NB4 (cell line): ENCODE results near the gene RAB40C.
"Not testable (repeated sequence)": the region's sequence is repeated elsewhere in the genome, so short reads cannot be mapped to it uniquely, and the experiment has no call there.

Source experiments
- DNase-seq: peaks from one replicate; pipeline ENCODE4 v3.0.0; 2010; ENCODE audit warnings: low read depth
- H3K4me3 ChIP-seq: one replicate; pipeline ENCODE4 v1.5.1; 2011; ENCODE audit warnings: mild to moderate bottlenecking, low read depth, low read length, moderate library complexity
- MYC ChIP-seq: IDR thresholded peaks from 2 replicates; pipeline ENCODE4 v1.6.1; 2011; ENCODE audit warnings: low read depth, low read length
- POLR2A ChIP-seq: IDR thresholded peaks from 2 replicates; pipeline ENCODE4 v1.6.1; 2011; ENCODE audit warnings: mild to moderate bottlenecking; ENCODE audit not compliant: insufficient read length; ENCODE audit errors: extremely low read depth
- TF ChIP-seq, protein P1 (sequence below): IDR thresholded peaks from 2 replicates; pipeline ENCODE4 v1.6.1; 2011; ENCODE audit warnings: low read depth, low read length
- TF ChIP-seq, protein P2 (sequence below): IDR thresholded peaks from one replicate; pipeline ENCODE4 v1.5.1; 2012; ENCODE audit warnings: low read depth, low read length

Gene RAB40C

DNA sequence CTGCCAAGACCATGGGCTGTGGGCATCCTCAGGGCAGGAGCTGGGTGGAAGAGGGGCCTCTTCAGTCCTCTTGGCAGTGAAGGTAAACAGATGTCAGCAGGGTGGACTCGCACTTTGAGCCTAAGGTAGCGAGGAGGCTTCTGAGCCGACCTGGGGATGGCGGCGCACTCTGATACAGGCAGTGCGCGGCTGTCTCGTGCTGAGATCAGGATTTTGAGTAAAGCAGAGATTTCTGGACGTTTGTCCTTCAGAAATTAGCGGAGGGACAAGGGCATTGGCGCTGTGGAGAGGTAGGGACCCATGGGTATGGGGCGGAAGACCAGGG, 6.8 kb downstream of the RAB40C start:
- TF ChIP-seq, protein P1, sequence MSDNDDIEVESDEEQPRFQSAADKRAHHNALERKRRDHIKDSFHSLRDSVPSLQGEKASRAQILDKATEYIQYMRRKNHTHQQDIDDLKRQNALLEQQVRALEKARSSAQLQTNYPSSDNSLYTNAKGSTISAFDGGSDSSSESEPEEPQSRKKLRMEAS, result no peak
- TF ChIP-seq MYC, result no peak
- no peak for TF ChIP-seq POLR2A
- TF ChIP-seq, protein P2, sequence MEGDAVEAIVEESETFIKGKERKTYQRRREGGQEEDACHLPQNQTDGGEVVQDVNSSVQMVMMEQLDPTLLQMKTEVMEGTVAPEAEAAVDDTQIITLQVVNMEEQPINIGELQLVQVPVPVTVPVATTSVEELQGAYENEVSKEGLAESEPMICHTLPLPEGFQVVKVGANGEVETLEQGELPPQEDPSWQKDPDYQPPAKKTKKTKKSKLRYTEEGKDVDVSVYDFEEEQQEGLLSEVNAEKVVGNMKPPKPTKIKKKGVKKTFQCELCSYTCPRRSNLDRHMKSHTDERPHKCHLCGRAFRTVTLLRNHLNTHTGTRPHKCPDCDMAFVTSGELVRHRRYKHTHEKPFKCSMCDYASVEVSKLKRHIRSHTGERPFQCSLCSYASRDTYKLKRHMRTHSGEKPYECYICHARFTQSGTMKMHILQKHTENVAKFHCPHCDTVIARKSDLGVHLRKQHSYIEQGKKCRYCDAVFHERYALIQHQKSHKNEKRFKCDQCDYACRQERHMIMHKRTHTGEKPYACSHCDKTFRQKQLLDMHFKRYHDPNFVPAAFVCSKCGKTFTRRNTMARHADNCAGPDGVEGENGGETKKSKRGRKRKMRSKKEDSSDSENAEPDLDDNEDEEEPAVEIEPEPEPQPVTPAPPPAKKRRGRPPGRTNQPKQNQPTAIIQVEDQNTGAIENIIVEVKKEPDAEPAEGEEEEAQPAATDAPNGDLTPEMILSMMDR, result no peak
- no peak for DNase-seq
- H3K4me3 ChIP-seq, result no peak overlapping the region

DNA sequence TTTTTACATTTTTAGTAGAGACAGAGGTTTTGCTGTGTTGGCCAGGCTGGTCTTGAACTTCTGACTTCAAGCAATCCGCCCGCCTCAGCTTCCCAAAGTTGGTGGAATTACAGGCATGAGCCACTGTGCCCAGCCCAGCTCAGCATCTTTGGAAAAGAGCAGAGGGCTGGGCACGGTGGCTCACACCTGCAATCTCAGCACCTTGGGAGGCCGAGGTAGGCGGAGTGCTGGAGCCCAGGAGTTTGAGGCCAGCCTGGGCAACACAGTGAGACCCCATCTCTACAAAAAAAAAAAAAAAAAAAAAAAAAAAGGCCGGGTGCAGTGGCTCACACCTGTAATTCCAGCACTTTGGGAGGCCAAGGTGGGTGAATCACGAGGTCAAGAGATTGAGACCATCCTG, 7.8 kb downstream of the RAB40C start:
- H3K4me3 ChIP-seq, DNase-seq: not testable (repeated sequence)

DNA sequence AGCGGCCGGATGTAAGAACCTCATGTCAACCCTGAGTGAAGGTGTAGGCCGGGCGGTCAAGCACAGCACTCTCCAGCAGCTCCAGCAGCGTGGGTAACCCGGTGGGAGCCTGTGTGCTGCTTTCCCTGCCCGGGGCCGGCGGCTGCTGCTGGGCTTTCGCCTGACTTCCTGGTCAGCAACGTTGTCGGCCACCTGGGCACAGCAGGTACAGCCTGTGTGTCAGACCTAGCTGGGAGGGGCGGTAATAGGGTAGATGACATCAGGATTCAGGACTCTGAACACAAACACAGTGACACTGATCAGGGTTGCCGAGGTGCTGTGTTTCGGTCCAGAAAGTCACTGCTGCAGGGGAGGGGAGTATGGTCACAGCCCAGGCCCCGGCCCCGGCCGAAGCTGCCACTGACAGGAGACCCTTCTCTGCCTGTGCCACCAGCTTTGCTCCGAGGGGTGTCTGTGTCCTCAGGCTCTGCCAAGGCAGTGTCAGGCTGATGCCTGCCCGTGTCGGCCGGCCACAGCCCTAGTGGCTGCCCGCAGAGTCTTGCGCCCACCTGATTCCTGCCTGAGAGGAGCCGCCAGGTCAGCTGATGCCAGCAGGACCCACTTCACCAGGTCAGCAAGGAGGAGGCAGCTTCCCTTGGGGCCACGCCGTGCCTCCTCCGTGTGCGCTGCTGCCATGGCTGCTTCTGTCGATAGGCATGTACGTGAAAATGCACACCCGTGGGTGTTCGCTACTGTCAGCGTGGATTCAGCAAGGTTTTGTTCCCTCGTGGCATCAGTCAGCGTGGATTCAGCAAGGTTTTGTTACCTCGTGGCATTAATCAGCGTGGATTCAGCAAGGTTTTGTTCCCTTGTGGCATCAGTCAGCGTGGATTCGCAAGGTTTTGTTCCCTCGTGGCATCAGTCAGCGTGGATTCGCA, 9.2 kb downstream of the RAB40C start:
- TF ChIP-seq POLR2A, result no peak
- TF ChIP-seq, protein P1, result no peak
- TF ChIP-seq MYC, result no peak
- TF ChIP-seq, protein P2, result no peak

DNA sequence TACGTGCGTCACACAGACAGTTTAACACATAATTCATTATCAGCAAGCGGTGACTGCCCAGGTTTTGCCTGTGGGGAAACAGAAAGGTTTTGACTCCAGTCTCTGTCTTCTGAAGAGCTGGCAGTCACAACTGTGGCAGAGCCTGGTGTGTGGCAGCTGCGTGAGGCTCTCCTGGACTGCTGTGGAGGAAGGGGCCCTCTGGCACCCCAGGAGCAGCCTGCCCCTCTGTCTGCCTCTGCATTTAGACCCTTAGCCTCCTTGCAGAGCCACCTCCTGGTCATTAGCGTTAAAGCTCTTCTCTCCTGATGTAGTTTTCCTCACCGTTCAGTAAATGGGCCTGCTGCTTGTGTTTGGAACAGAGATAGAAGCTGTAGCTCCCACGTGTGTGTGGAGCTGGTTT, 10.9 kb downstream of the RAB40C start:
- H3K4me3 ChIP-seq, result no peak overlapping the region
- no peak for TF ChIP-seq MYC
- TF ChIP-seq, protein P2, result peak; percentile 10
- DNase-seq, result peak; percentile 33

More for the DNA sequence above, 9.2 kb downstream of the RAB40C start:
- H3K4me3 ChIP-seq, result no peak overlapping the region
- no peak for DNase-seq

DNA sequence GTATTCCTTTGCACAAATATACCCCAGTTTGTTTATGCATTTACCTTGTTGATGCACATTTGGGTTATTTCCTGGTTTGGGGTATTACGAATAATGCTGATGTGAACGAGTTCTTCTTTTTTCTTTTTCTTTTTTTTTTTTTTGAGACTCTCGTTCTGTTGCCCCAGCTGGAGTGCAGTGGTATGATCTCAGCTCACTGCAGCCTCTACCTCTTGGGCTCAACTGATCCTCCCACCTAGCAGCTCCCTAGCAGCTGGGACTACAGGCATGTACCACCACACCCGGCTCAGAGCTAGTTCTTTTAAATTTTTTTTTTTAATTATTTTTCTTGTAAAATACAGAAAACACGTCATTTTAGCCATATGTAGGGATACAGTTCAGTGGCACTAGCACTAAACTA, 14.1 kb downstream of the RAB40C start:
- TF ChIP-seq MYC (no peak), POLR2A (no peak)
- TF ChIP-seq, protein P2, result no peak
- no peak overlapping the region for H3K4me3 ChIP-seq
- no peak for DNase-seq

DNA sequence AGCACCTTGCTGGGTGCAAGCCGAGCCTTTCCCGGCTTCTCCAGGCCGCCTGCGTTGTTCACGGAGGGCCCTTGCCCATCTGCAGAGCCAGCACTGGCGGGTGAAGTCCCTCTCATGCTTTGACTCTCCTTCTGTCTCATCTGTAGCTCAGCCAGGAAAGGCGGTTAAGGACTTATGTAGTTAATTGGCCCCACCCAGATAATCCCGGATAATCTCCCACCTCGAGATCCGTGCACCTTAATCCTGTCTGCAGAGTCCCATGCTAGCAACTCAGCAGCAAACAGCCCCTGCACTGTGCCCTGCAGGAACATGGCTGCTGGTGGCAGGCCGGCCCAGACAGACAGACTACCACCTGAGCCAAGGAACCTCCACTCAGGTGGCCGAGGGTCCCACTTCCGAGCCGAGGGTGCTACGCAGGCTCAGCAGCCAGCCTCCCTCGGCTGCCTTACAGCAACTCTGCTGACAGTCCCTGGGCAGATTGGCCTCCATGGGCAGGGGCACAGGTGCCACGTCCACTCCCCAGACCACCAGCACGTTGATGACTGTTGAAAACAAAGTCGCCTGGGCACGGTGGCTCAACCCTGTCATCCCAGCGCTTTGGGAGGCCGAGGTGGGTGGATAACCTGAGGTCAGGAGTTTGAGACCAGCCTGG, 16.9 kb downstream of the RAB40C start:
- no peak for DNase-seq

More for the DNA sequence above, 16.9 kb downstream of the RAB40C start:
- TF ChIP-seq, protein P2, result no peak
- no peak overlapping the region for H3K4me3 ChIP-seq
